ENCODE results near the gene HIF3A.
"Not testable (repeated sequence)": the region's sequence is repeated elsewhere in the genome, so short reads cannot be mapped to it uniquely, and the experiment has no call there.

The HIF3A gene

DNA sequence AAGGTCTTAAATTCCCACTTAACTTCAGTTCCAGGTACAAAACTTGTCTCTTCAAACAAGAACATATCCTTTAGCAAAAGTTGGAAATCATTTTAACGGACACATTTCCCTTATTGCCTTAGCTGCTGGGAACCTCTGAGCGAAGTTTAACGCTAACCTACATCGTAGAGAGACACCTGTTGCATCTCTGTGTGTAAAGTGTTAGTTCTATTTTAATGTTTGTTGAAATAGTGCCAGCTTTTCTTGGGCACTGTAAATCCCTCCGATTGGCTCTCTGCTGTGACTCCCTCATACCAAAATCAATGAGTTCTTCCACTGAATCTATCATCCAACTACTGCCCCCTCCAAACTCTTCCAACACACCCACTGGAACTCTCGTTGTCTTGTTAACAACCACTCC lies 2.3 kb upstream of the HIF3A start:
- no peak for DNase-seq

- peak; percentile 39 to 64 for DNase-seq
Observed at GRCh38 chr19:46295401-46296201, 1.2 kb upstream of the HIF3A start.

GRCh38 chr19:46296202-46296480 lies 701 bp upstream of the HIF3A start:
- no peak for DNase-seq

DNA sequence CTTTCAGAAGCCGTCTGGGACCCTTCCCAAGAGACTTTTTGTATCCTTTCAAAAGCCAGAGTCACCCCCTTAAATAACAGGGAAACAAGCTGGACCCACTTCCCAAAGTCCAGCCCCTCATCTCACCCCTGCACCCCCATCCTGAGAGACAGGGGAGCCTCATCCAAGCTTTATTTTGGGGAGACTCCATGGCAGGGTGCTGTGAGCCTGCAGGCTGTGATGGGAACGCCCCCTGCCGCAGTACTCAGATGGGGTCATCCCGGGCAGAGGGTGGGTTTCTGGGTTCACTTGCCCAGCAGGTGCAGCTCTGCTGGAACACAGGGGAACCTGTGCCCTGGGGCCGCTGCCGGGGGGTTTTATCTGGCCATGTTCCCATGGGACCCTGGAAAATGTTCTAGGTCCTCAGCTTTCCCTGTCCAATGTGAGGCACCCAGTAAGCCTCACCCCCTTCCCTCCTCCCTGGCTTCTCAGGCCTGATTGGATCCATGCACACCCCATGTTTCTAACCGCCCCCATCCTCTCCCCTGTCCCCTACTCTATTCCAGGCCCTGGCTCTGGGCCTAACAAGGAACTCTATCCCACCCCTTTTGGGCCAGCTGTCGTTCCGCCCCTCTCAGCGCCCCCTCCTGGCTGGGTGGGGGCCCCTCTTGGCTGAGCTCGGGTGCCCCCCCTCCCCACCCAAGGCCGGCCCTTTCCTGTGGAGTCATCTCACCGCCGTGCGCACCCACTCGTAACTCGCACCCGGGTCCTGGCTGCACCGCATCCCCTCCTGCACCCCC lies 1.0 kb downstream of the HIF3A start:
- DNase-seq = peak in 1 of 2 experiments; percentile 53

GRCh38 chr19:46298479-46299003 lies 1.7 kb downstream of the HIF3A start:
- peak in 1 of 2 experiments; percentile 55 for DNase-seq

DNA sequence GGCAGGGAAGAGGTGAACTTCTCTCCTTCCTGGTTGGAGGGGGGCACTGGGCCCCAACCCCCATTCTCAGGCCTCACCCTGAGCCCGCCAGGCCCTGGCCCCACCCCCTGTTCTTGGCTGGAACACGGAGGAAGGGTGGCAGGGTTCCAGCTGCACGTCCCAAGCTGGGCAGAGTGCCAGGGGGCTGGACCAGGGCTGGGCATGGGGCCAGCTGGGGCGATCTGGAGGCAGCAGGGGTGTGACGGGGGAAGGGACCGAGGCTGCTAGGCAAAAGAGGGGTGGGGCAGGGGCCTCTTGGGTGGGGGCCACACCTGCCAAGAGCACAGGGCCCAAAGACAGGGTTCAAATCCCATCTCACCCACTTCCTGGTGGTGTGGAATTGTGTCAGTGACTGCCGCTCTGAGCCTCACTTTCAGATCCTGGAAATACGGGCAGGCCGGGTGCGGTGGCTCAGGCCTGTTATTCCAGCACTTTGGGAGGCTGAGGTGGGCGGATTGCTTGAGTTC lies 2.2 kb downstream of the HIF3A start:
- peak; percentile 91 to 98 for DNase-seq

DNA sequence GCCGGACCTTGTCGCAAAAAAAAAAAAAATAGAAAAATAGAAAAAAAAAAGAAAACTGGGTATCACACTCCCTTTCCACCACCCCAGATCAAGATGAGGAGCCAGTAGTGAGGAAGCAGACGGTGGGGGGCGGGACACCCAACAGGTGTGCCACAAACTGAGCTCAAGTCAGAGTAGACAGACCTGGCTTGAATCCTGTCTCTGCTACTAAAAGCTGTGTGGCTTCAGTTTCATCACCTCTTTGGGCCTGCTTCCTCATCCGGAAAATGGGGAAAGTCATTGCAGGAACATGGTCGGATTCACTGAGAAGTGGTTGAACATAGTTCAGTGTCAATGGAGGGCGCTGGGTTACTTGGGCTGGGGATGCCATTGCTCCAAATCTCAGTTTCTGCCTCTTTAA lies 2.9 kb downstream of the HIF3A start:
- peak in 1 of 2 experiments; percentile 27 for DNase-seq

DNA sequence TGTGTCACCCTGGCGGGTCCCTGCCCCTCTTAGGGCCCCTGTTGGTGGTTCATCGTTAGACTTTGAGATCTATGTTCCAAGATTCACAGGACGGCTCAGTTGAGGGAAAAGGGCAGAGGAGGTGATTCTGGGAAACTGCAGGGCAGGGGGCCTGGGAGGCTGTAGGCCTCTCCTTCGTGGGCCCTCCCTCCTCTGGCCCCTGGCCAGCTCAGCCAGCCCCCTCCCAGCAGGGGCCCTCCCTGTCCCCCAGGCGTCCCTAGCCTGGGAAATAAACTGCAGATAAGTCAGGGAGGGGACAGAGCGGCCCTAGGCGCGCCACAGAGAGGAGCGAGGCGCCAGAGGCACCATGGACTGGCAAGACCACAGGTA lies 6.5 kb downstream of the HIF3A start:
- no peak for DNase-seq

DNA sequence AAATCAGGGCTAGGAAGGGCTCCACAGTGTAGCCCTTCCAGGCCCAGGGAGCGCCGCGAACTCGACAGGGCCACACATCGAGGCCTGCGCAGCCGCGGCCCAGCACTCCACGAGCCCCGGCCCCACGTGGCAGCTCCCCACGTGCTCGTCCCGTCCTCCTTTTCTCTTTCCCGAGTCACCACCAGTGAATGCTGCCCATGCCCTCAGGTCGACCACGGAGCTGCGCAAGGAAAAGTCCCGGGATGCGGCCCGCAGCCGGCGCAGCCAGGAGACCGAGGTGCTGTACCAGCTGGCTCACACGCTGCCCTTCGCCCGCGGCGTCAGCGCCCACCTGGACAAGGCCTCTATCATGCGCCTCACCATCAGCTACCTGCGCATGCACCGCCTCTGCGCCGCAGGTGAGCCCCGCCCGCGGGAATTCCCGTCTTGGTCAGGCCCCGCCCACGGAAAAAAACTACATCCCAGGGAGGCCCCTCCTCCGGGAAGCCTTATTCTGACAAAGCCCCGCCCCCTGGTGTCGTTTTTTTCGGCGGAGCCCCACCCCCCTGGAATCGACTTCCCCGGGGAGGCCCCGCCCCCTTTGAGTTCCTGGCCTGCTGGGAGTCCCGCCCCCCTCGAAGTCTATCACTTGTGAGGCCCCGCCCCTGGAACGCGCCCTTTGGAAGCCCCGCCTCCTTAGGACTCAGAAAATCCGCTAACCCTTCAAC lies 7.0 kb downstream of the HIF3A start:
- no peak for DNase-seq

- DNase-seq = no peak
Observed at GRCh38 chr19:46306501-46306900, 9.7 kb downstream of the HIF3A start.

DNA sequence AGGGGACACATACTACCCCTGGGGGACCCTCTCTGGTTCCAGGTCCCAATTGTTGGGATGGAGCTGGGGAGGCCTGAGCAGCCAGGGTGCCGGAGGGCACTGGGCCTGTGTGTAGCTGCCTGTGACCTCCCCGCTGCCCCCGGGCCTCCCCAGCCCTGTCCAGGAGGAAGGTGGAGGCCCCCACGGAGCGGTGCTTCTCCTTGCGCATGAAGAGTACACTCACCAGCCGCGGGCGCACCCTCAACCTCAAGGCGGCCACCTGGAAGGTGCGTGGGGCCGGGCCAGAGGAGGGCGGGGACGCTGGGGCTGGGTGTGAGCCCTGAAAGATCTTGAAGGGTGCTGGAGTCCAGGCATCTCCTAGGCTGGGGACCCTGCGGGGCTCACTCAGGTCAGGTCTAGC lies 11.7 kb downstream of the HIF3A start:
- DNase-seq = no peak

DNA sequence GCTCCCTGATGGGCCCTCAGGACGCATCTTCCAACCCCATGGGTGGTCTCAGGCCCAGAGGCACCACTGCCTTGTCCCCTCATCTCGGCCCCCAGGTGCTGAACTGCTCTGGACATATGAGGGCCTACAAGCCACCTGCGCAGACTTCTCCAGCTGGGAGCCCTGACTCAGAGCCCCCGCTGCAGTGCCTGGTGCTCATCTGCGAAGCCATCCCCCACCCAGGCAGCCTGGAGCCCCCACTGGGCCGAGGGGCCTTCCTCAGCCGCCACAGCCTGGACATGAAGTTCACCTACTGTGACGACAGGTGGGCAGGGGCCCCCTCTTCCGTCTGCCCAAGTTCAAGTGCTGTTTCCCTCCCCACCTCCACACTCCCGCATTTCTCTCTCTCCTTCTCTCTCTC lies 12.2 kb downstream of the HIF3A start:
- DNase-seq = no peak

DNA sequence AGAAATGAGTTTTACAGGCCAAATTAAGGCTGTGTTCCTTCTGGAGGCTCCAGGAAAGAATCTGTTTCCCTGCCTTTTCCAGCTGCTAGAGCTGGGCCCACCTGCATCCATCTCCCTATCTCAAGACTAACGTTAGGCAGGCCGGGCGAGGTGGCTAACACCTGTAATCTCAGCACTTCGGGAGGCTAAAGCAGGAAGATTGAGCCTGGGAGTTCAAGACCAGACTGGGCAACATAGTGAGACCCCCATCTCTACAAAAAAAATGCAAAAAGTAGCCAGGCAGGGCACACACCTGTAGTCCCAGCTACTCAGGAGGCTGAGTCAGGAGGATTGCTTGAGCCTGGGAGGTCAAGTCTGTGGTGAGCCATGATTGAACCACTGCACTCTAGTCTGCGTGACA lies 14.6 kb downstream of the HIF3A start:
- DNase-seq = no peak

GRCh38 chr19:46313540-46314469 lies 17.0 kb downstream of the HIF3A start:
- not testable (repeated sequence) for DNase-seq

- DNase-seq = no peak
Observed at GRCh38 chr19:46317339-46317738, 20.5 kb downstream of the HIF3A start.

DNA sequence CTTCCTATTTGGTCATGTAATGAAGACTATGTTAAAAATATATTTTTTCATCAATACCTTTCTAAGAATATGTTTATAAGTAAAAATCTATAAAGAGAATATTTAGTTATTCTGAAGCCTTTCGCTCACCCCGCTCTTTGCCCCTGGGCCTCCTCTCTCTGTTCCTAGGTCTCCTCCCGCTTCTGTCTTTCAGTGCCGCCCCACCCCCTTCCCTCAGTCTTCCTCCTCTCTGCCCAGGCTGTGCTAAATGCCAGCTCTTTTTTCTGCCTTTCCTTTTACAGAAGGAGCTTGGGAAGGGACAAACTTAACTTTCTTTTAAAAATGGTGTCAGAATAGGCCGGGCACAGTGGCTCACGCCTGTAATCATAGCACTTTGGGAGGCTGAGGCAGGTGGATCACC lies 22.8 kb downstream of the HIF3A start:
- DNase-seq = no peak

GRCh38 chr19:46320559-46320958 lies 23.7 kb downstream of the HIF3A start:
- no peak for DNase-seq

DNA sequence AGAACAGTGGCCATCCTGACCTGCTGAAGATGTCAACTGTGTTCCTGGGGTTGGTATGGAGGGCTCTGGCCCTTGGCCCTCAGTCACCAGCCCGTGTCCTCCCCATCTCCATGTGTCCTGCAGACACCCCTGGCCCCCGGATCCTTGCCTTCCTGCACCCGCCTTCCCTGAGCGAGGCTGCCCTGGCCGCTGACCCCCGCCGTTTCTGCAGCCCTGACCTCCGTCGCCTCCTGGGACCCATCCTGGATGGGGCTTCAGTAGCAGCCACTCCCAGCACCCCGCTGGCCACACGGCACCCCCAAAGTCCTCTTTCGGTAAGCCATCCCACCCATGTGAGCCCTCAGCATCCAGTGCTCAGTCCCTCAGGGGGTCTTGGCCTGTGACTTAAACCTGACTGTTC lies 24.8 kb downstream of the HIF3A start:
- no peak for DNase-seq

GRCh38 chr19:46323227-46323626 lies 26.4 kb downstream of the HIF3A start:
- not testable (repeated sequence) for DNase-seq

DNA sequence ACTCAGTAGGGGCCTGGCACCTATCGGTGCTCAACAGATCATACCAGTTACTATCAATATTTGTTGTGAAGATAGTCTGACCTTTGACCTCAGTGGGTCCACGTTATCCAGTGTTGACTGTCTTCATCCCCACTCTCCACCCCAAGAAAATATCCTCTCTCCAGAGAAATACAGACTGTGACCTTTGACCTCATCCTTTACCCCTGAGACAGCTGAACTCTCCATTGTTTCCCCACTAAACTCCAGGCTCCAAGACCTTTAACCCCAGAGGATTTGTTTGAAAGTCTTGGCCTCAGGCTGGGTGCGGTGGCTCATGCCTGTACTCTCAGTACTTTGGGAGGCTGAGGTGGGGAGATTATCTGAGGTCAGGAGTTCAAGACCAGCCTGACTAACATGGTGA lies 27.4 kb downstream of the HIF3A start:
- DNase-seq = no peak

DNA sequence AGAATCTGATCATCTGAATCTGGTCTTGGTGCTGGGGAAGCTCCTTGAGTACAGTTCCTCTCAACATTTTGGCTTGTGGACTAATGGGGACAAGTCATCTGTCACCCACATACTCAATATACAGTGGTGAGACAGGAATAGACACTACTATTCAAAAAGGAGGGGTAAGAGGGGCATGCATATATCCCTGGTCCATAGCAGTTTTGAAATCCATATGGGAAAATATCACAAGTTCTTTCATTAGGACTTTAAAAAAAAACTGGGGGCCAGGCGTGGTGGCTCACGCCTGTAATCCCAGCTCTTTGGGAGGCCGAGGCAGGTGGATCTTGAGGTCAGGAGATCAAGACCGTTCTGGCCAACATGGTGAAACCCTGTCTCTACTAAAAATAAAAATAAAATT lies 29.8 kb downstream of the HIF3A start:
- no peak for DNase-seq

DNA sequence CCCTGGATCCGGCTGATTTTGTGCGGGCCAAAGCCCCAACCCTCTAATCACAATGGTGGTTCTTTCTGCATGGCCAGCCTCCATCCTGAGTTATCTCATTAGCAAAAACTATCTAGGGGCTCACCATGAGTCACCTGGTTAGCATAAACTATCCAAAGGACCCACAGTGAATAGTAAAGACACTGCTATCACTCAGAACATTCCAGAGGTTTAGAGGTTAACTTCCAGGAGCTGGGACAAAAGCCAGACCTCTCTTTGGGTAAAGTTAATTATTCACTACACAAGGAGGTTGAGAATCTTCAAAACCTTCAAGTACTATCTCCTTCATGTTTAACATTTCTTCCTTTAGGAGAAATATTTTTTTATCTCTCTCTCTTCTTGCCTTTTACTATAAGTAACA lies 31.2 kb downstream of the HIF3A start:
- DNase-seq = no peak
